ENCODE data around the gene GTF2H4.

GRCh38 chr6:30882204-30882758 lies 25.7 kb upstream of the GTF2H4 start:
- TF ChIP-seq CTCF (IDR thresholded peaks at IDR 0.05; ENCODE audit: poor library complexity, severe bottlenecking) (no peak), REST (IDR thresholded peaks at IDR 0.05; ENCODE audit: borderline replicate concordance) (peak; percentile 59), TAF1 (IDR thresholded peaks at IDR 0.05; ENCODE audit: low read depth) (peak; percentile 7)
